Neural progenitor cell (in vitro differentiated cells): ENCODE data around the gene VKORC1.

Experiments used
- CTCF ChIP-seq: fragments of 200-600 bp; sonication (generic); IDR thresholded peaks from 2 replicates; pipeline ENCODE4 v1.5.1; 2017; ENCODE audit warnings: antibody characterized with exemption, mild to moderate bottlenecking
- EZH2 ChIP-seq: fragments of 200-600 bp; sonication (generic); IDR thresholded peaks from 2 replicates; pipeline ENCODE4 v1.6.1; 2017; ENCODE audit warnings: antibody characterized with exemption, mild to moderate bottlenecking, moderate library complexity
- EZH2phosphoT487 ChIP-seq: fragments of 200-600 bp; sonication (generic); IDR thresholded peaks from 2 replicates; pipeline ENCODE4 v1.6.1; 2017; ENCODE audit warnings: antibody characterized with exemption

GRCh38 chr16:31108035-31108793 is 13.6 kb upstream of the VKORC1 start, which contains the start of gene BCKDK:
- no peak for TF ChIP-seq CTCF
- no peak for TF ChIP-seq EZH2phosphoT487
- no peak for TF ChIP-seq EZH2
